ENCODE results near the gene TBC1D25. TPM values are rescaled to one million over a fixed set of nuclear protein-coding genes. Genes with fewer than 3 reads are reported as not detected.

The TBC1D25 gene
- total and polyA plus RNA-seq, 12 donors = 6.1 to 22.6 (median 18.2) TPM

DNA sequence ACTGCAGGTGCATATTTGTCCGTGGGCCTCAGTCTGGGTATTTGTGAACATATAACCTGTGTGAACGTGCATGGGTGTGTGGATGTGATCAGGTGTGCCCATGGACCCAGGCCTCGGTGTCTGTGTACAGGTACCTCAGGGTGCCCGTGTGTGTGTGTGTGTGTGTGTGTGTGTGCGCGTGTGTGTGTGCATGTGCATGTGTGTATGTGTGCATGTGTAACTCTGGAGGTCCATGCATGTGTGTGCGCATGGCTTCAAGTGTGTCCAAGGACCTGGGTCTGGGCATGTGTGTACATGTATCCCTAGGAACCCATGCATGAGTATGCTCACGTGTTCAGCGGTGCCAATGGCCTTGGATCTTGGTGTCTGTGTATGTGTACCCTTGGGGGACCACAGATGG is 47.7 kb upstream of the TBC1D25 start:
- no peak for ATAC-seq

DNA sequence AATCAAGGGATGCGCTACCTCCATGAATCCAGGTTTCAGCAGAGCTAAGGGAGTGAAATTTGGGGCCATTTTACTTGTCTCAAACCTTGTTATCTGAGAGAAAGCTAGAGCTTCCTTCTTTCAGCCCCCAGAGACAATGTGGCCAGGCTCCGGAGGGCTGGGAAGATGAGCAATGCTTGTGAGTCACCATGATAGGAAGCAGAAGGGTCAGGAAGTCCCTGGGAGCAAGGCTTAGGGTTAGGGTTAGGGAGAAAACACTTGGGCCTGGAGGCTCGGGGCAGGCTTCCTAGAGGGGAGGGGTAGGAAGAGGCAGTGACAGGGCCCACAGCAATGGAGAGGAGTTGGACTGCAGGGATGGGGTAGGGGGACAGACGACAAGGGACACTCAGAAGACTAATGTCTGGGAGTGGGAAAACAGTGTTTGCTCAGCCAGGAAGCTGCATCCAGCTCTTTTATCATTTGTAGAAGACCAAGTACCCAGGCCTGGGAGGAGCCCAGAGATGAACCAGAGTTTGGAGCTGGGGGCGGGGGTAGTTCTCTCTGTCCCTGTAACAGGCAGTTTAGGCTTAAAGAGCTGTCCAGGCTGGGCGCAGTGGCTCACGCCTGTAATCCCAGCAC is 47.1 kb upstream of the TBC1D25 start:
- DNase-seq (no peak), ATAC-seq (peak in 5 of 8 donors; percentile 48 to 55 (median 51))
- WGBS, 2 donors = 55 to 67% methylated on average over 5 to 7 of the region's 7 CpGs
- H3K27me3 ChIP-seq = peaks cover 0 to 5% (median 0%) of the 10 kb centered on the region in 7 donors
- TF ChIP-seq, protein P1, sequence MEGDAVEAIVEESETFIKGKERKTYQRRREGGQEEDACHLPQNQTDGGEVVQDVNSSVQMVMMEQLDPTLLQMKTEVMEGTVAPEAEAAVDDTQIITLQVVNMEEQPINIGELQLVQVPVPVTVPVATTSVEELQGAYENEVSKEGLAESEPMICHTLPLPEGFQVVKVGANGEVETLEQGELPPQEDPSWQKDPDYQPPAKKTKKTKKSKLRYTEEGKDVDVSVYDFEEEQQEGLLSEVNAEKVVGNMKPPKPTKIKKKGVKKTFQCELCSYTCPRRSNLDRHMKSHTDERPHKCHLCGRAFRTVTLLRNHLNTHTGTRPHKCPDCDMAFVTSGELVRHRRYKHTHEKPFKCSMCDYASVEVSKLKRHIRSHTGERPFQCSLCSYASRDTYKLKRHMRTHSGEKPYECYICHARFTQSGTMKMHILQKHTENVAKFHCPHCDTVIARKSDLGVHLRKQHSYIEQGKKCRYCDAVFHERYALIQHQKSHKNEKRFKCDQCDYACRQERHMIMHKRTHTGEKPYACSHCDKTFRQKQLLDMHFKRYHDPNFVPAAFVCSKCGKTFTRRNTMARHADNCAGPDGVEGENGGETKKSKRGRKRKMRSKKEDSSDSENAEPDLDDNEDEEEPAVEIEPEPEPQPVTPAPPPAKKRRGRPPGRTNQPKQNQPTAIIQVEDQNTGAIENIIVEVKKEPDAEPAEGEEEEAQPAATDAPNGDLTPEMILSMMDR (IDR thresholded peaks at IDR 0.05) = no peak
- peaks cover 0 to 3% (median 0%) of the 10 kb centered on the region in 9 donors for H3K4me1 ChIP-seq
- H3K4me3 ChIP-seq = no peak overlapping the region
- no peaks in the 10 kb centered on the region for H3K9me3 ChIP-seq
- H3K27ac ChIP-seq = no peak overlapping the region
- intact Hi-C loops (cut with DNase I) = loop anchor here in 5 of 10 donors (5.0 to 10.0 kb wide), 2 partner anchors 408 to 410 kb away; no protein-coding TSS in a partner anchor
- no peaks in the 10 kb centered on the region for H3K36me3 ChIP-seq

More for the DNA sequence above, 47.7 kb upstream of the TBC1D25 start:
- Histone ChIP-seq H3K4me1 (peaks cover 0 to 3% (median 0%) of the 10 kb centered on the region in 9 donors), H3K27me3 (peaks cover 0 to 5% (median 0%) of the 10 kb centered on the region in 7 donors), H3K4me3 (no peak overlapping the region), H3K36me3 (peaks cover 0 to 3% (median 0%) of the 10 kb centered on the region in 9 donors), H3K27ac (no peak overlapping the region), H3K9me3 (no peaks in the 10 kb centered on the region)
- TF ChIP-seq, protein P1 (IDR thresholded peaks at IDR 0.05) = no peak
- intact Hi-C loops (cut with DNase I) = loop anchor here in 5 of 10 donors (5.0 to 10.0 kb wide), 2 partner anchors 407 to 410 kb away; no protein-coding TSS in a partner anchor
- WGBS, 2 donors = 90 to 93% methylated on average over 9 of the region's 9 CpGs
- no peak for DNase-seq

DNA sequence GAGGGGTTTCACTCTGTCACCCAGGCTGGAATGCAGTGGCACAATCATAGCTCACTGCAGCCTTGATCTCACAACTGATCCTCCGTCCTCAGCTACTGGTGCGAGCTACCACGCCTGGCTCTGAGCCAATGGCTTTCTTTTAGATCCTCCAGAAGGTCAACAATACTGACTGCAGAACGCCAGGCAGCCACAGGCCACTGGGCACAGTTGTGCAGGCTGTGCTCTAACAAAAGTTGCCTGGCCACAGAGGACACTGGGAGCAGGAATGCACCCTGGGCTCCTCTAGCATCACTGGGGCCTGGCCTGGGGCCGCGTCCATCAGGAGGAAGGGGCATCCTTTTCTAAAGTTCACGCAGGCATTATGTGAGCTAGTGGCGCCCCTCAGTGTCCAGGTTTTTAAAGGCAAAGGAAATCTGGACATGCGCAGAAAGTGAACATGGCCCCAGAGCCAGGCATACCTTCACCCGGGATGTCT is 45.6 kb upstream of the TBC1D25 start:
- TF ChIP-seq, protein P1 (IDR thresholded peaks at IDR 0.05) = peak in 6 of 9 donors; percentile 31 to 53 (median 40)
- no peak for DNase-seq
- Histone ChIP-seq H3K4me1 (peaks cover 0 to 3% (median 0%) of the 10 kb centered on the region in 9 donors), H3K27ac (no peak overlapping the region), H3K36me3 (no peaks in the 10 kb centered on the region), H3K27me3 (peaks cover 0 to 5% (median 0%) of the 10 kb centered on the region in 7 donors), H3K4me3 (no peak overlapping the region), H3K9me3 (no peaks in the 10 kb centered on the region)
- 16 to 17% methylated on average over 10 of the region's 10 CpGs for WGBS, 2 donors
- intact Hi-C loops (cut with DNase I) = loop anchor here in 5 of 10 donors (5.0 to 10.0 kb wide), 2 partner anchors 409 to 412 kb away; no protein-coding TSS in a partner anchor
- peak in 6 of 8 donors; percentile 30 to 65 (median 49) for ATAC-seq

DNA sequence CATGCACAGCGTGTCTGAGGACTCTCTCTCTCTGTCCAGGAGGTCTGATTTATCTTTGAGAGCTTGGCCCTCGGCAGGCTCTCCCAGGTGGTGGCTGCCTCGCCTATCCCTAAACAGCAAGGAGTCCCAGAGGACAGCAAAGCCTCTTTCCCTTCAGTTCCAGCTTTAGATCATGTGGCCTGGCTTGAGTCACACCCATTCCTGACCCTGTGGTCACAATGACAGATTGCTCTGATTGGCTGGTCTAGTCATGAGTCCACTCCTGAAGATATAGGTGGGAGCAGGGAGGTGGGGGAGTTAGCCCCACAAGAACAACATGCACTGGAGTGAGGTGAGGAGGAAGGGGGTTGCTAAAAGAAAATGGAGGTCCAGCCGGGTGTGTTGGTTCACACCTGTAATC is 42.9 kb upstream of the TBC1D25 start:
- Histone ChIP-seq H3K4me1 (peaks cover 0 to 3% (median 0%) of the 10 kb centered on the region in 9 donors), H3K36me3 (no peaks in the 10 kb centered on the region), H3K4me3 (no peak overlapping the region), H3K27ac (no peak overlapping the region), H3K9me3 (no peaks in the 10 kb centered on the region), H3K27me3 (peaks cover 0 to 5% (median 0%) of the 10 kb centered on the region in 7 donors)
- ATAC-seq (no peak), DNase-seq (no peak)
- TF ChIP-seq, protein P1 (IDR thresholded peaks at IDR 0.05) = no peak
- intact Hi-C loops (cut with DNase I) = loop anchor here in 4 of 10 donors (10.0 kb wide), 1 partner anchor 412 kb away; no protein-coding TSS in a partner anchor
- 76 to 79% methylated on average over 4 of the region's 4 CpGs for WGBS, 2 donors

All from heart right ventricle (tissue), 16 donors.